Vagina (tissue), 2 donors: ENCODE measurements around the gene PSPC1.

Experiments
- CTCF ChIP-seq, 3 experiments: fragments of 450-650 bp in 2 of 3; fragments of 200-600 bp in 1 of 3; sonication (generic) in 1 of 3; IDR thresholded peaks; one replicate each; pipeline ENCODE4 v1.5.1; 2017 to 2019; ENCODE audit warnings: antibody characterized with exemption in 3 of 3, mild to moderate bottlenecking in 2 of 3, moderate library complexity in 2 of 3
- POLR2AphosphoS5 ChIP-seq, 2 donors: sonication (generic); formaldehyde crosslinking; IDR thresholded peaks; one replicate each; pipeline ENCODE4 v1.9.0; 2017; ENCODE audit warnings: antibody characterized with exemption in 2 of 2, mild to moderate bottlenecking in 2 of 2, low read depth in 1 of 2; ENCODE audit not compliant: insufficient read depth in 1 of 2

GRCh38 chr13:19817106-19817505 is 34.4 kb upstream of the PSPC1 start:
- TF ChIP-seq CTCF (IDR thresholded peaks at IDR 0.05) (no peak), POLR2AphosphoS5 (IDR thresholded peaks at IDR 0.05; ENCODE audit: insufficient read depth in 1 of 2, low read depth in 1 of 2) (no peak)
